IMR-90 (cell line): ENCODE results near the gene ARMH3. TPM values are rescaled to one million over a fixed set of nuclear protein-coding genes. Genes with fewer than 3 reads are reported as not detected.
"Not testable (repeated sequence)": the region's sequence is repeated elsewhere in the genome, so short reads cannot be mapped to it uniquely, and the experiment has no call there.

Experiments
- ATAC-seq: fragments of 200-7000 bp; cut with Tn5 transposase; 2 replicates; pipeline ENCODE4 v1.9.1; 2020; ENCODE audit warnings: low read depth, mild to moderate bottlenecking, moderate library complexity
- BruUV-seq: library from RNA; stranded (reverse); fragments of 400-500 nt; replicated peaks from 2 replicates; lab custom pipeline; 2021; lab: Mats Ljungman, UMichigan
- CTCF ChIA-PET: fragments of 300-600 bp; formaldehyde crosslinking; extraction: SDS; loops from one replicate; lab custom pipeline; 2021; ENCODE audit warnings: antibody characterized with exemption; lab: Yijun Ruan, JAX
- POLR2A ChIA-PET: fragments of 300-600 bp; sonication (Branson Sonifier 250); formaldehyde crosslinking; loops from one replicate; lab custom pipeline; 2022; ENCODE audit warnings: antibody characterized with exemption; ENCODE audit not compliant: unreplicated experiment; lab: Charles Lee
- DNase-seq: peaks from one replicate; pipeline ENCODE4 v3.0.0; 2013
- H2AFZ ChIP-seq: replicated peaks from 2 replicates; pipeline ENCODE3; 2013; ENCODE audit warnings: low read length, mild to moderate bottlenecking; ENCODE audit not compliant: poor library complexity
- H2AK5ac ChIP-seq: 2 replicates; pipeline ENCODE4 v1.6.1; 2013; ENCODE audit warnings: low read depth, low read length, inconsistent platforms
- H2AK9ac ChIP-seq: replicated peaks from 2 replicates; pipeline ENCODE3; 2013; ENCODE audit warnings: mild to moderate bottlenecking, low read depth, low read length, moderate library complexity; ENCODE audit not compliant: poor library complexity
- H2BK120ac ChIP-seq: 2 replicates; pipeline ENCODE4 v1.6.1; 2013; ENCODE audit warnings: low read depth, low read length, inconsistent platforms
- H2BK15ac ChIP-seq: 3 replicates; pipeline ENCODE4 v1.6.1; 2013; ENCODE audit warnings: low read depth, low read length, inconsistent platforms
- H2BK20ac ChIP-seq: 2 replicates; pipeline ENCODE4 v1.6.1; 2013; ENCODE audit warnings: low read depth, mild to moderate bottlenecking, inconsistent platforms, low read length, moderate library complexity
- H2BK5ac ChIP-seq: 2 replicates; pipeline ENCODE4 v1.6.1; 2013; ENCODE audit warnings: mild to moderate bottlenecking, low read depth, low read length, inconsistent platforms; ENCODE audit not compliant: poor library complexity, severe bottlenecking
- H3K14ac ChIP-seq: replicated peaks from 2 replicates; pipeline ENCODE4 v1.6.1; 2013; ENCODE audit warnings: low read depth, low read length, inconsistent platforms
- H3K18ac ChIP-seq: 2 replicates; pipeline ENCODE4 v1.6.1; 2013; ENCODE audit warnings: low read depth, low read length, control low read depth
- H3K23ac ChIP-seq: 2 replicates; pipeline ENCODE4 v1.6.1; 2013; ENCODE audit warnings: low read depth, low read length, inconsistent platforms
- H3K27ac ChIP-seq: 2 replicates; pipeline ENCODE4 v1.5.1; 2013; ENCODE audit warnings: mild to moderate bottlenecking, control low read depth, low read length; ENCODE audit not compliant: insufficient read depth
- H3K27me3 ChIP-seq: 2 replicates; pipeline ENCODE4 v1.6.1; 2013; ENCODE audit warnings: low read length; ENCODE audit not compliant: control insufficient read depth, insufficient read depth
- H3K36me3 ChIP-seq: 2 replicates; pipeline ENCODE4 v1.6.1; 2013; ENCODE audit warnings: low read length, mixed read lengths; ENCODE audit not compliant: control insufficient read depth, insufficient read depth
- H3K4ac ChIP-seq: 2 replicates; pipeline ENCODE4 v1.6.1; 2013; ENCODE audit warnings: low read depth, low read length, inconsistent platforms
- H3K4me1 ChIP-seq: 2 replicates; pipeline ENCODE4 v1.6.1; 2013; ENCODE audit warnings: low read length, mixed read lengths; ENCODE audit not compliant: control insufficient read depth, insufficient read depth
- H3K4me2 ChIP-seq: 2 replicates; pipeline ENCODE4 v1.6.1; 2013; ENCODE audit warnings: low read depth, mild to moderate bottlenecking, control low read depth, low read length, moderate library complexity
- H3K4me3 ChIP-seq: 2 replicates; pipeline ENCODE4 v1.5.1; 2013; ENCODE audit warnings: low read depth, mild to moderate bottlenecking, control low read depth, low read length, moderate library complexity; ENCODE audit not compliant: insufficient read depth
- H3K56ac ChIP-seq: 2 replicates; pipeline ENCODE4 v1.6.1; 2013; ENCODE audit warnings: low read length, inconsistent platforms; ENCODE audit not compliant: insufficient read depth; ENCODE audit errors: extremely low read depth
- H3K79me1 ChIP-seq, 2 experiments: 2 replicates each; pipeline ENCODE4 v1.6.1; 2013; ENCODE audit warnings: low read length in 2 of 2, inconsistent platforms in 1 of 2, low read depth in 1 of 2
- H3K9ac ChIP-seq: 2 replicates; pipeline ENCODE4 v1.6.1; 2013; ENCODE audit warnings: low read depth, low read length, control low read depth
- H3K9me1 ChIP-seq: 2 replicates; pipeline ENCODE4 v1.6.1; 2013; ENCODE audit warnings: low read length, inconsistent platforms; ENCODE audit not compliant: insufficient read depth
- H3K9me3 ChIP-seq: 2 replicates; pipeline ENCODE4 v1.6.1; 2013; ENCODE audit warnings: low read length; ENCODE audit not compliant: control insufficient read depth, insufficient read depth
- H4K20me1 ChIP-seq: 2 replicates; pipeline ENCODE4 v1.6.1; 2013; ENCODE audit warnings: low read length, inconsistent platforms; ENCODE audit not compliant: insufficient read depth
- H4K5ac ChIP-seq: 2 replicates; pipeline ENCODE4 v1.6.1; 2013; ENCODE audit warnings: mild to moderate bottlenecking, low read depth, low read length, control low read depth
- H4K8ac ChIP-seq, 2 experiments: 2 replicates each; pipeline ENCODE4 v1.6.1; 2013; ENCODE audit warnings: low read depth in 2 of 2, low read length in 2 of 2, control low read depth in 1 of 2, inconsistent platforms in 1 of 2
- H4K91ac ChIP-seq: 2 replicates; pipeline ENCODE4 v1.6.1; 2013; ENCODE audit warnings: low read depth, low read length, inconsistent platforms; ENCODE audit not compliant: insufficient read depth
- CEBPB ChIP-seq: IDR thresholded peaks from 2 replicates; pipeline ENCODE4 v1.6.1; 2012; ENCODE audit warnings: low read depth, low read length, improper control_type of control experiment
- CTCF ChIP-seq: conservative IDR thresholded peaks from 2 replicates; pipeline ENCODE4 v1.5.1; 2012; ENCODE audit warnings: mild to moderate bottlenecking, low read depth, low read length, improper control_type of control experiment
- MXI1 ChIP-seq: IDR thresholded peaks from 2 replicates; pipeline ENCODE4 v1.6.1; 2012; ENCODE audit warnings: low read depth, mild to moderate bottlenecking, low read length, moderate library complexity, borderline replicate concordance
- WGBS, 2 experiments: methylation state at CpG; one replicate each; pipeline versions ENCODE4 v1.1.5 to v1.1.7; 2013; ENCODE audit warnings: missing lambda C conversion rate in 2 of 2; ENCODE audit not compliant: insufficient read length in 1 of 2; ENCODE audit errors: extremely low coverage in 2 of 2; 5-methylcytosine and 5-hydroxymethylcytosine counted together
- dilution Hi-C: fragments of 300-500 bp; cut with HindIII; formaldehyde crosslinking; loops from one replicate; pipeline ENCODE4 v1.14.3; 2018; ENCODE audit warnings: low sequenced_read_pairs; ENCODE audit not compliant: unreplicated experiment
- in situ Hi-C: fragments of 300-500 bp; cut with MboI; formaldehyde crosslinking; loops from 3 replicates; pipeline ENCODE4 v1.14.3; 2019; ENCODE audit warnings: low sequenced_read_pairs, inconsistent platforms, mixed read lengths
- intact Hi-C: fragments of 100-400 bp; cut with micrococcal nuclease; formaldehyde crosslinking; loops from 2 replicates; pipeline ENCODE4 v1.10.0; 2022
- polyA plus RNA-seq, 3 experiments: library from polyadenylated mRNA; depleted of rRNA; stranded (reverse); fragments of >200 nt; gene quantifications; 2 replicates each; pipeline ENCODE4 v1.2.3, GENCODE V29; 2012; ENCODE audit warnings: low replicate concordance in 1 of 3
- total RNA-seq: library from RNA; depleted of rRNA; stranded (reverse); fragments of >200 nt; gene quantifications from 2 replicates; pipeline ENCODE4 v1.2.3, GENCODE V29; 2012

The ARMH3 gene
- total and polyA plus RNA-seq, 2 of the 4 experiments (the other 2 are of a cell fraction): 12.1 to 13.1 TPM

DNA sequence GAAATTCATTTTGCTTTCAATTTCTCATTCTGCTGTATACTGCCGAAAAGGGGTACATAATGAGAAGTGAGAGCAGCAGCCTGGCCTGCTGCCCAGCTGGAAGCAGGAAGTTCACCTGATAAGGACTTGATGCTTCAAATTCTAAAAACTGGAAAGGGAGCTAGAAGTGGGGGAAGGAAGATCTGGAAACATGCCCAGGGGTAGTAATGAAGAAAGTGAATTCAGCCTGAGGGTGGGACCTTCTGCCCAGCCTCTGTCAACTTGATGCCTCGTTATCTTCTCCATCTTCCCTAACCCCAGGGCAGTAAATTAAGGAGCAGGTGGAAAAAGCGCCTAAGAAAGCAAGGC lies 69.4 kb downstream of the ARMH3 start:
- CTCF ChIA-PET: no interaction called here
- Histone ChIP-seq H3K27ac (no peak overlapping the region), H2BK15ac (no peak overlapping the region), H3K9ac (no peak overlapping the region), H2BK120ac (no peak overlapping the region), H4K91ac (no peak overlapping the region), H3K4me1 (no peaks in the 10 kb centered on the region), H3K4ac (no peak overlapping the region), H3K79me1 (no peaks in the 10 kb centered on the region; a peak in 1 of 4 replicates), H4K8ac (no peak overlapping the region; a peak in 1 of 4 replicates), H3K4me2 (no peak overlapping the region), H3K14ac (no peak overlapping the region), H2AK5ac (no peak overlapping the region), H3K23ac (no peak overlapping the region), H2AFZ (no peak overlapping the region), H3K9me1 (no peaks in the 10 kb centered on the region; the same call in 1 of the 2 replicates), H3K56ac (no peak overlapping the region), H2AK9ac (no peak overlapping the region), H2BK20ac (no peak overlapping the region), H3K36me3 (peaks cover 33% of the 10 kb centered on the region), H4K5ac (no peak overlapping the region), H3K27me3 (no peaks in the 10 kb centered on the region), H4K20me1 (no peaks in the 10 kb centered on the region), H3K18ac (no peak overlapping the region), H3K4me3 (no peak overlapping the region), H3K9me3 (no peaks in the 10 kb centered on the region), H2BK5ac (no peak overlapping the region)
- POLR2A ChIA-PET: no interaction called here
- ATAC-seq: no peak; the same call in 1 of the 2 replicates
- dilution Hi-C loops: no loop called here
- BruUV-seq: no TSS peak
- TF ChIP-seq CEBPB: no peak
- TF ChIP-seq MXI1: no peak
- no peak for TF ChIP-seq CTCF
- in situ Hi-C loops: no loop called here
- no CpG with 5 or more reads among the region's 3 CpGs for WGBS, 2 experiments
- intact Hi-C loops: no loop called here
- DNase-seq: no peak

GRCh38 chr10:101980677-101981076 lies 75.3 kb downstream of the ARMH3 start:
- H4K5ac ChIP-seq, H3K9ac ChIP-seq, H3K4me3 ChIP-seq, H3K18ac ChIP-seq, H3K9me3 ChIP-seq, H3K9me1 ChIP-seq, H3K27me3 ChIP-seq, H2AK5ac ChIP-seq, H2BK20ac ChIP-seq, H2BK120ac ChIP-seq, H3K4me1 ChIP-seq, H2AFZ ChIP-seq, H3K23ac ChIP-seq, BruUV-seq, H4K91ac ChIP-seq, dilution Hi-C loops, H4K8ac ChIP-seq, H3K56ac ChIP-seq, H3K27ac ChIP-seq, H2BK15ac ChIP-seq, H4K20me1 ChIP-seq, ATAC-seq, H2BK5ac ChIP-seq, H2AK9ac ChIP-seq, intact Hi-C loops, H3K4ac ChIP-seq, H3K14ac ChIP-seq, DNase-seq, in situ Hi-C loops, H3K4me2 ChIP-seq, POLR2A ChIA-PET, H3K79me1 ChIP-seq: not testable (repeated sequence)
- WGBS, 2 experiments: no CpG with 5 or more reads among the region's 2 CpGs
- H3K36me3 ChIP-seq: peaks cover 11% of the 10 kb centered on the region
- CTCF ChIA-PET: interaction anchor here (2.7 kb wide), 1 partner anchor 140 kb away, joined by 6 read pairs; no protein-coding TSS in a partner anchor
